ENCODE data around the gene PDX1. TPM values are rescaled to one million over a fixed set of nuclear protein-coding genes. Genes with fewer than 3 reads are reported as not detected.

The PDX1 gene
- total RNA-seq, 4 donors from 2014 or later: not detected

DNA sequence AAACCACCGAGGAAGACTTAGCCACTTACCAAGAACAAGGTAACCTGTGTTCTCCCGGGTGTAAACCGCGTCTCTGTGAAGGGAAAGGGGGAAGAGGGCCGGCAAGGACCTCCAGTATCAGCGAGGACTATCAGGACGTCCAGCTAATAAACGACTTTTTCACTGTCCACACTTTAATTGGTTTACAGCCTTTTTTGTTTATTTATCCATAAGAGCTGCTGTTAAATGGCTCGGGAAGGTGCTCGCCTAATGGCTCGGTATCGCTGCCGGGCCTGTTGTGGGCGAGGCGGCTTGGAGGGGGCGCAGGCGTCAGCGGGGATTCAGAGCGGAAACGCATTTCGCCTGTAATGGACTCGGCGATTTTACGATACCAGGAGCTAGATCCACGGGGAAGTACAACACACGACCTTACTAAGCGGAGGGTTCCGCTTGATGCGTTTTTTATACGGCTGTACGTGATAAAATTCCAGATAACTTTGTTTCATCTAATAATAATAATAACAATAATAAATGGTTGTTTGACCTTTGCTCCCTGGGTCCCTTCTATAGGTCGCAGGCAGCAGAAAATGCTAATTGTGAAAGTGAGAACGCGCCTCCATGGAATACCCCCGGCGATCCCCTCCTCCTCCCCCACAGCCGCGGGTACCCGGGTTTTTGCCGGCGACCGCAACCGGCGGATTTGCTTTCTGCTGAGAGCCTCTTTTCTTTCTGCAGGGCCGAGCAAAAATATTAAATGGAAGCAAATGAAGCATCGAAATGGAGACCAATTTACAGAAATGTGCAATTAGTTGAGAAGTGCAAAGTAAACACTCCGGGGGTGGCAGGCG lies 2.5 kb upstream of the PDX1 start:
- TF ChIP-seq, protein P1, sequence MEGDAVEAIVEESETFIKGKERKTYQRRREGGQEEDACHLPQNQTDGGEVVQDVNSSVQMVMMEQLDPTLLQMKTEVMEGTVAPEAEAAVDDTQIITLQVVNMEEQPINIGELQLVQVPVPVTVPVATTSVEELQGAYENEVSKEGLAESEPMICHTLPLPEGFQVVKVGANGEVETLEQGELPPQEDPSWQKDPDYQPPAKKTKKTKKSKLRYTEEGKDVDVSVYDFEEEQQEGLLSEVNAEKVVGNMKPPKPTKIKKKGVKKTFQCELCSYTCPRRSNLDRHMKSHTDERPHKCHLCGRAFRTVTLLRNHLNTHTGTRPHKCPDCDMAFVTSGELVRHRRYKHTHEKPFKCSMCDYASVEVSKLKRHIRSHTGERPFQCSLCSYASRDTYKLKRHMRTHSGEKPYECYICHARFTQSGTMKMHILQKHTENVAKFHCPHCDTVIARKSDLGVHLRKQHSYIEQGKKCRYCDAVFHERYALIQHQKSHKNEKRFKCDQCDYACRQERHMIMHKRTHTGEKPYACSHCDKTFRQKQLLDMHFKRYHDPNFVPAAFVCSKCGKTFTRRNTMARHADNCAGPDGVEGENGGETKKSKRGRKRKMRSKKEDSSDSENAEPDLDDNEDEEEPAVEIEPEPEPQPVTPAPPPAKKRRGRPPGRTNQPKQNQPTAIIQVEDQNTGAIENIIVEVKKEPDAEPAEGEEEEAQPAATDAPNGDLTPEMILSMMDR (IDR thresholded peaks at IDR 0.05): no peak
- DNase-seq (ENCODE audit: low spot score): no peak
- ATAC-seq (ENCODE audit: low FRiP score): no peak

DNA sequence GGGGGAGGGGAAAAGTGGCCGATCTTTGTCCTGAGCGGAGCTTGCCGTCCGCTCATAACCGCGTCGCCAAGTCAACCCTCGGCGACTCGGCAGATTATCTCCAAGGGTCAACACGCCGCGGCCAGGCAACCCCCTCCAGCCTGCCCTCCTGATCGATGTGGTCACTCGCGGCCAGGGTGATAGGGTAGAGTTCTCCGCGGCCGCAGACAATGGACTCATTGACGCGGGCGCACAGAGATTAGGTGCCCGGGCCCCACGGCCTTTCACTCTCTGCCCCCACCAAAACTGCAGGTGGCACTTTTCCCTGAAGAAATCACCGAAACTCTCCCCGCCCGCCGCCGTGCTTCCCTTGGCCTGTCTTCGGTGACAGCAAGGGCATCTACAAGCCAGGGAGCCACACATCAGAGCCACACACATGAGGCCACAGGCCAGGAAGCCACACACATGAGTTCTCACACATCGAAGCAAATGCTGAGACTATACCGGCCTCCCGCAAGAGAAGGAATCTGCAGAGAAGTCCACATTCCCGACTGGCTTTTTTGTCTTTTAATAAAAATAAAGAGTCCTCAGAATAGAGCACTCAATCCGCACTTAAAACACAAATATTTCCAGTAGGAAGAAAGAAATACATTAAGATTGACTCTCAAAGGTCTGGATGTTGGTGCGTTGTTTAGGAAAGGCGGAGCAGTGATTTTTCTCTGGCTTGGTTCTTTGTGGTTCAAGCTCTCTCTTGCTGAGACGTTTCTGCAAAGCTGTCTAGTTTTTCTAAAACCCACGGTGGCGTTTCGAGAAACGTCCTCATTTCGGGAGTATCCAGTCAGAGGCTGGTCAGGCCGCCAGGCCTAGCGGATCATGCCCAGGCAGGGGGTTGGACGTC lies 1.5 kb upstream of the PDX1 start:
- no peak for DNase-seq (ENCODE audit: low spot score)
- TF ChIP-seq, protein P1 (IDR thresholded peaks at IDR 0.05): no peak
- ATAC-seq (ENCODE audit: low FRiP score): no peak

DNA sequence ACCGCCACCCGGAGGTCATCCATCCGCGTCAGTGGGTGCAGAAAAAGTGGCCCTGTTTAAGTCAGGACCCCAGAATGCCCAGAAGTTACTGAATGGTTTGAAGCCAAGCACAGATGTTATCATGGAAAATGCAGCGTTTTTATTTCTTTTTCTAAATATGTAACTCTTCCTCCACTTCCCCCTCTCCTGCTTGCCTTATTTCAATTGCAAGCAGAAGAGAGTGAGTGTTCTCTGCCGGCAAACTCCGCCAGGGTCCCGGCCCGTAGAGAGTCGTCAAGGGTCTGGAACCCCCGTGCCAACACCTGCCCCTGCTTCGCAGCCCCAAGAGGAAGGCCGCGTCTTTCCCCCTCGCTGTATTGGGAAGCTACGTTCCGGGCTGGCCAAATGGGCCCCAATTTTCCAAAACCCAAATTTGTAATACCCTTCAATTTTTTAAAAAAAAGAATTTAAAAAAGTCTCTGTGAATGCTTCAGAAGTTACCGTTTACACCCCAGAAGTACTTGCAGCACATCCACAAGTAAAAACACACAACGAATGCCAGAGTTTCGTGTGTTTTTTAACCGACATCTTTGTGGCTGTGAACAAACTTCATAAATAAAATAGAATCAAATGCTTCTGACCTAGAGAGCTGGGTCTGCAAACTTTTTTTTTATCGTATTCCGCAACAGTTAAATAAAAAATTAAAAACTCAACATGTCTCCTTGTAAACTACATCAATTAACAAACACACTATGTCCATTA lies 712 bp upstream of the PDX1 start:
- ATAC-seq (ENCODE audit: low FRiP score) (no peak), DNase-seq (ENCODE audit: low spot score) (no peak)
- TF ChIP-seq, protein P1 (IDR thresholded peaks at IDR 0.05): no peak

DNA sequence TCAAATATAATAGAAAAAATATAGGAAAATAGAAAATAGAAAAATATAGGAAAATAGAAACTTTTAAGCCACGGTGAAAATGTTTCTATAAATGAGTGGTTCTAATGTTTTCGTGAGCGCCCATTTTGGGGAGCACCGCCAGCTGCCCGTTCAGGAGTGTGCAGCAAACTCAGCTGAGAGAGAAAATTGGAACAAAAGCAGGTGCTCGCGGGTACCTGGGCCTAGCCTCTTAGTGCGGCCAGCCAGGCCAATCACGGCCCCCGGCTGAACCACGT lies 204 bp upstream of the PDX1 start:
- TF ChIP-seq, protein P1 (IDR thresholded peaks at IDR 0.05): no peak
- no peak for ATAC-seq (ENCODE audit: low FRiP score)
- no peak for DNase-seq (ENCODE audit: low spot score)

DNA sequence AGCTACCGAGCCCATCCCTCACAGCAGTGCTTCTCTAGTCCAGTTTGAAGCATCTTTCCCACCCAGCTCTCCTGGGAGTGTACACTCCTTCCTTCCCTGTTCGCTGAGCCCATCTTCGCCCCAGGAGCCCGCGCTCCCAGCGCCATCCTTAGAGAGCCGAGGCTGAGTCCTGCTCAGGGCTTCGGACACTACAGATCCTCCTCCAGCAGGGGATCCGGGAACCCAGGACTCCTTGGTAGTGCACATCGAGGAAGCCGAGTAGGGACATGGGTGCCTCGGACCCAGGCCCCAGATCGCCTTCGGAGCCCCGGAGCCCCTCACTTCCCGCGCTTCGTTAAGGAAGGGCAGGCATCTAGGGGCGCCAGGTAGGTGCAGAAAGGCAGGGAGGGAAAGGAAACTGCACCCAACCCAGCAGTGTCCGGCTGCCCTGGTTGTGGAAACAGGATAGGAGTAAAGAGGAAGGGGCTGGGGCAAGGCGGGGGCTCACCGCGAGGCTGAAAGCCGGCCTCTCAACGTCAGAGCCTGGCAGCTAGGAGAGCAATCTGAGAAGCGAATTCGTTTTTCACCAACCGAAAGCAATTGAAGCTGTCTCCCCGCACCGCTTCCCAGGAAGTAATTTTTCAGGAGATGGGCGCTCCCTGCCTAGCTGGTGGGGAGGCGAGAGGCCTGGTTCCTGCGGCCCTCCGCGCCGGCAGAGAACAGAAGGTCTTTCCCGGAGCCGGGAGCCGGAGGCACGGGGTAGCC lies 1.0 kb downstream of the PDX1 start:
- TF ChIP-seq, protein P1 (IDR thresholded peaks at IDR 0.05): no peak
- ATAC-seq (ENCODE audit: low FRiP score) (peak; percentile 28), DNase-seq (ENCODE audit: low spot score) (no peak)

DNA sequence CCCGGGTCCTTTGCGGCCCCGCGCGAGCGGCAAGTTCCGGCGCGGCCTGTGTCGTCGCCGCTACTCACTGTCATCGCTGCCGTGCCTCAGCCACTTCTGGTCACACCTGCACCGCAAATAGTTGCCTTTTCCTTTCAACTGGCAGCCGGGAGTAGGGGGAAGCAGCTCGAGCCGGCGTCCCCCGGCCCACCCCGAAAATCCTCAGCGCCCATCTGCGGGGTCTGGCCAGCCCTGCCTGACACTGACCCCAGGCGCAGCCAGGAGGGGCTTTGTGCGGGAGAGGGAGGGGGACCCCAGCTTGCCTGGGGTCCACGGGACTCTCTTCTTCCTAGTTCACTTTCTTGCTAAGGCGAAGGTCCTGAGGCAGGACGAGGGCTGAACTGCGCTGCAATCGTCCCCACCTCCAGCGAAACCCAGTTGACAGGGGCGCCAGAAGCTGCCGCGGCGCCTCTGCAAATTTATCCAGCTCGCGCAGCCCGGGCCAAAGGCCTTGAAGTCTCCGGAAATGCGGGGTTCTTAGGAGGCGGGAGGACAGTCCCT lies 1.7 kb downstream of the PDX1 start:
- DNase-seq (ENCODE audit: low spot score) (no peak), ATAC-seq (ENCODE audit: low FRiP score) (no peak)
- TF ChIP-seq, protein P1 (IDR thresholded peaks at IDR 0.05): no peak
